Aorta (tissue), 5 donors: Measurements from ENCODE around the gene BBS4. TPM values are rescaled to one million over a fixed set of nuclear protein-coding genes. Genes with fewer than 3 reads are reported as not detected.
A peak's percentile ranks its signal among the peaks of the same experiment; 100 is the strongest.
"Not testable (repeated sequence)": the region's sequence is repeated elsewhere in the genome, so short reads cannot be mapped to it uniquely, and the experiment has no call there.

Experiments
- ATAC-seq: fragments of 200-7000 bp; cut with Tn5 transposase; one replicate; pipeline ENCODE4 v1.9.1; 2022; ENCODE audit warnings: moderate library complexity; ENCODE audit not compliant: low FRiP score
- DNase-seq, 2 donors: peaks; one replicate each; pipeline ENCODE4 v3.0.0-alpha.2; 2020
- H3K27ac ChIP-seq, 2 donors: one replicate each; pipeline ENCODE4 v1.5.1; 2013; ENCODE audit warnings: low read length in 2 of 2, mild to moderate bottlenecking in 2 of 2, moderate library complexity in 2 of 2, control low read depth in 1 of 2, inconsistent platforms in 1 of 2, low read depth in 1 of 2
- H3K27me3 ChIP-seq, 2 donors: one replicate each; pipeline ENCODE4 v1.6.1; 2013; ENCODE audit warnings: control low read depth in 1 of 2, low read length in 1 of 2, mild to moderate bottlenecking in 1 of 2, moderate library complexity in 1 of 2; ENCODE audit not compliant: insufficient read depth in 2 of 2, control insufficient read depth in 1 of 2
- H3K36me3 ChIP-seq, 2 donors: one replicate each; pipeline ENCODE4 v1.6.1; 2013; ENCODE audit warnings: control low read depth in 1 of 2, low read length in 1 of 2, mild to moderate bottlenecking in 1 of 2; ENCODE audit not compliant: insufficient read depth in 2 of 2, control insufficient read depth in 1 of 2
- H3K4me1 ChIP-seq, 2 donors: one replicate each; pipeline ENCODE4 v1.6.1; 2013; ENCODE audit warnings: low read length in 2 of 2, control low read depth in 1 of 2, mild to moderate bottlenecking in 1 of 2, moderate library complexity in 1 of 2; ENCODE audit not compliant: insufficient read depth in 2 of 2, control insufficient read depth in 1 of 2
- H3K4me3 ChIP-seq, 2 donors: one replicate each; pipeline ENCODE4 v1.5.1; 2013; ENCODE audit warnings: low read length in 2 of 2, control low read depth in 1 of 2, mild to moderate bottlenecking in 1 of 2
- H3K9me3 ChIP-seq: one replicate; pipeline ENCODE4 v1.6.1; 2013; ENCODE audit warnings: mild to moderate bottlenecking, low read length; ENCODE audit not compliant: control insufficient read depth
- WGBS, 2 donors: extraction: QIAGEN DNeasy Blood & Tissue Kit; methylation state at CpG; one replicate each; pipeline ENCODE4 v1.1.7; 2013; 5-methylcytosine and 5-hydroxymethylcytosine counted together
- intact Hi-C, 2 donors: fragments of 100-400 bp; cut with DNase I; formaldehyde crosslinking; loops; one replicate each; pipeline versions ENCODE4 v1.14.2 to v1.15.0; 2022
- polyA plus RNA-seq, 2 donors: library from polyadenylated mRNA; stranded (reverse); fragments of 200-250 nt; gene quantifications; one replicate each; pipeline ENCODE4 v1.2.3, GENCODE V29; 2013
- total RNA-seq, 2 donors: library from RNA; stranded (reverse); fragmentation: NEBNext Ultra II Directional; extraction: Animal tissue kit (Norgen Biotek cat#: 25700); gene quantifications; one replicate each; pipeline ENCODE4 v1.2.1, GENCODE V29; 2021
- donor health status: healthy with polysubstance abuse.
- donor health status: Bipolar disorder and iron deficiency.
- donor health status: DM: no; HTN: no; CAD: no.
- donor health status: DM: no; HTN: no; CAD: no.
- donor health status: DM: yes; HTN: yes; CAD: no.

Gene BBS4
- total and polyA plus RNA-seq, 4 donors = 5.8 to 61.4 (median 21.5) TPM

DNA sequence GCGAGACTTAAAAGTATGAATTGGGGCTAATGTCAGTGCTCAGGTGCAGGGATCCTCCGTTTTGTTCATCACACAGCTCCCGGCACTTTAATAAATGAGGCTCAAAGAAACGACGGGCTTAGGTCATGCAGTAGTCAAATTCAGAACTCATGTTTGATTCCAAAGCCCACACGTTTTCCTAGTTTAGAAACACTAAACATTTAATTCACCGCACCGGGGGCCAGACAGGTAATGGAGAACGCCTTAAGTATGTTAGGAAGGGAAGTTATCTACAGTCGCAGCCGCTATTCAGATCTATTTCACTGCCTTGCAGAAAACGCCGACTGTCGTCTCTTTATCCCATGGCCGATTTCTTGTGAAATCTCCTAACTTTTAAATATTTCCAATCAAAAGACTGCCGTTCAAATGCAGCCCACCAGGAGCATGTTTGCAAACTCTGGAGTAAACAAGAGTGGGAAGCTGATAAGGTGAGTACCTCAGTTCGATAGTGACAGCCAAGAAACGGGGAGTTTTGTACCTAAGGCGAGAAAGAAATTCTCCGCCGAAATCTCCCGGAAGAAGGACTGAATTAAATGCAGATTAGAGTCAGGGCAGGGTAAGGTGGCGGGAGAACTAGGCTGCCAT, 594 bp upstream of the BBS4 start:
- DNase-seq = no peak
- H3K36me3 ChIP-seq = no peaks in the 10 kb centered on the region
- peaks cover 0 to 3% of the 10 kb centered on the region in 2 donors for H3K4me1 ChIP-seq
- H3K27me3 ChIP-seq = no peaks in the 10 kb centered on the region
- no peaks in the 10 kb centered on the region for H3K9me3 ChIP-seq
- WGBS, 2 donors = 26 to 28% methylated on average over 23 of the region's 23 CpGs
- no peak for ATAC-seq
- H3K27ac ChIP-seq = peak overlapping the region; percentile 25 to 39
- peak overlapping the region; percentile 16 to 54 for H3K4me3 ChIP-seq
- intact Hi-C loops = loop anchor here in 1 of 2 donors (10.0 kb wide), 1 partner anchor 211 kb away; the partner anchor contains the start of gene ARIH1

DNA sequence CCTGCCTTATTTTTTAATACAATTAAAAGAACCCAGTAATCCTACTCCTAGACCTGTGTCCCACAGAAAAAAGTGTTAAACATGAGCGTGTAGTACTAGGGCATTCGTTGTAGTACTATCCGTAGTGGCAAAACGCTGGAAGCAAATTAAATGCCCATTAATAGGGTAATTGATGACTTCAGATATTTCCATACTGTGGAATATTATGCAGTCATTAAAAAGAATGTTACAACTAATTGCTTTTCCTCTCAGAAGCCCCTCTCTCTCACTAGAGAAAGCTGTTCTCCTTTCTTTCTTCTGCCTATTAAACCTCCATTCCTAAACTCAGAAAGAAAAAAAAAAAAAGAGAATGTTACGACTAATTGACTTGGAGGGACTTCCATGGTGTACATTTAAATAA, 2.7 kb downstream of the BBS4 start:
- H3K4me1 ChIP-seq = peaks cover 0 to 3% of the 10 kb centered on the region in 2 donors
- DNase-seq (no peak), ATAC-seq (no peak)
- no peaks in the 10 kb centered on the region for H3K9me3 ChIP-seq
- no peak overlapping the region for H3K27ac ChIP-seq
- 97 to 98% methylated on average over 5 of the region's 5 CpGs for WGBS, 2 donors
- no peak overlapping the region for H3K4me3 ChIP-seq
- intact Hi-C loops = loop anchor here in 1 of 2 donors (10.0 kb wide), 1 partner anchor 214 kb away; the partner anchor contains the start of gene ARIH1
- no peaks in the 10 kb centered on the region for H3K27me3 ChIP-seq
- H3K36me3 ChIP-seq = no peaks in the 10 kb centered on the region

DNA sequence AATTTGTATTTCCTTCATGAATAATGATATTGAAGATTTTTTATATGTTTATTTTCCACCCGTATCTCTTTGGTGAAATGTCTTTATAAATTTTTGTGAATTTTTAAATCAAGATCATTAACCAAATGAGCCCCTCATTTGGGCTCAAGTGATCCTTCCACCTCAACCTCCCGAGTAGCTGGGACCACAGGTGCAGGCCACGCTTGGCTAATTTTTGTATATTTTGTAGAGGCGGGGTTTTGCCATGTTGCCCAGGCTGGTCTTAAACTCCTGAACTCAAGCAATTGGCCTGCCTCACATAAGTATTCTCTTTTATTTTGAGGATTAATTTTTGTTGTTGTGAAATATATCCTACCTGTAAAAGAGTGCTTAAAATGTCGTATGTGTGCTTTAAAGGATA, 4.9 kb downstream of the BBS4 start:
- H3K27me3 ChIP-seq = no peaks in the 10 kb centered on the region
- DNase-seq (no peak), ATAC-seq (no peak)
- 83 to 85% methylated on average over 5 of the region's 5 CpGs for WGBS, 2 donors
- H3K9me3 ChIP-seq = no peaks in the 10 kb centered on the region
- no peaks in the 10 kb centered on the region for H3K36me3 ChIP-seq
- intact Hi-C loops = no loop called here
- no peak overlapping the region for H3K27ac ChIP-seq
- H3K4me3 ChIP-seq = no peak overlapping the region
- H3K4me1 ChIP-seq = no peaks in the 10 kb centered on the region

DNA sequence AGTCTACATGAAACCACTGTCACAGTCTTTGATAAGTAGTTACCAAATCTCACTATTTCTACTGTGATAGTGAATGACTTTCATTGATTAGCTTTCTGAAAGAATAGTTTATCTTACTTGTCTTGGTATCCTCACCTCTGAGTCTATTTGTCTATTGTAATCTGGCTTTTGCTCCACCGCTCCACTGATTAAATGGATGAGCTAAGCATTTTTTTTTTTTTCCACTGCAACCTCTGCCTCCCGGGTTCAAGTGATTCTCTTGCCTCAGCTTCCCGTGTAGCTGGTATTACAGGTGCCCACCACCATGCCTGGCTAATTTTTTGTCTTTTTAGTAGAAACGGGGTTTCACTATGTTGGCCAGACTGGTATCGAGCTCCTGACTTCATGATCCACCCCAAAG, 12.9 kb downstream of the BBS4 start:
- Histone ChIP-seq H3K27me3 (no peaks in the 10 kb centered on the region), H3K4me1 (no peaks in the 10 kb centered on the region), H3K9me3 (no peaks in the 10 kb centered on the region), H3K27ac (no peak overlapping the region), H3K4me3 (no peak overlapping the region), H3K36me3 (no peaks in the 10 kb centered on the region)
- DNase-seq = no peak
- intact Hi-C loops = no loop called here
- no peak for ATAC-seq
- WGBS, 2 donors = 96 to 99% methylated on average over 5 of the region's 5 CpGs

DNA sequence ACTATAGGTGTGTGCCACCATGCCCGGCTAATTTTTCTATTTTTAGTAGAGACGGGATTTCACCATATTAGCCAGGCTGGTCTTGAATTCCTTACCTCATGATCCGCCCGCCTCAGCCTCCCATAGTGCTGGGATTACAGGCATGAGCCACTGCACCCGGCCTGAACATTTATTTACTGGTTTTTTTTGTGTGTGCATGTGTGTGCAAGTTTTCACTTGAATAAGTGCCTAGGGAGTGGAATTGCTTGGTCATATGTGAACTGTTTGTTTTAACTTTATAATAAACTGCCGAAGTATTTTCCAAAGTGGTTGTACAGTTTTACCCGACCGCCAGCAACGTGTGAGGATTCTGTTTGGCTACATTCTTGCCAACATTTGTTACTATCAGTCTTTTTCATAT, 14.1 kb downstream of the BBS4 start:
- H3K9me3 ChIP-seq = no peaks in the 10 kb centered on the region
- ATAC-seq (no peak), DNase-seq (no peak)
- H3K27ac ChIP-seq = no peak overlapping the region
- intact Hi-C loops = no loop called here
- no peak overlapping the region for H3K4me3 ChIP-seq
- H3K4me1 ChIP-seq = no peaks in the 10 kb centered on the region
- no peaks in the 10 kb centered on the region for H3K27me3 ChIP-seq
- WGBS, 2 donors = 88 to 91% methylated on average over 9 of the region's 9 CpGs
- H3K36me3 ChIP-seq = no peaks in the 10 kb centered on the region

DNA sequence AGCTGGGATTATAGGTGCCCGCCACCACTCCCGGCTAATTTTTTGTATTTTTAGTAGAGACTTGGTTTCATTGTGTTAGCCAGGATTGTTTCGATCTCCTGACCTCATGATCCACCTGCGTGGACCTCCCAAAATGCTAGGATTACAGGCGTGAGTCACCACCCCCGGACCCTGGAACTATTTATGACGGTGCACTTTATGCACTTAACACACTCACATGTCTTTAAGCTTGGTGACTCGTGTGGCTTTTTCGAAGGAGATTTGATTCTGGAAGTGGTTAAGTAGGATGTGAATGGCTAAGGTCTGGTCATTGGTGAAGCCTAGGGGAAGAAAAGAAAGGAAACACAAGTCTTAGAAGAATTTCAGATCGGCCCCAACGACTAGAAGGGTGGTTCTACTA, 20.3 kb downstream of the BBS4 start:
- H3K4me1 ChIP-seq = no peaks in the 10 kb centered on the region
- no peak overlapping the region for H3K27ac ChIP-seq
- no peaks in the 10 kb centered on the region for H3K27me3 ChIP-seq
- no peak for ATAC-seq
- WGBS, 2 donors = 95 to 96% methylated on average over 11 of the region's 11 CpGs
- intact Hi-C loops = no loop called here
- no peak for DNase-seq
- no peaks in the 10 kb centered on the region for H3K36me3 ChIP-seq
- no peak overlapping the region for H3K4me3 ChIP-seq
- H3K9me3 ChIP-seq = no peaks in the 10 kb centered on the region

DNA sequence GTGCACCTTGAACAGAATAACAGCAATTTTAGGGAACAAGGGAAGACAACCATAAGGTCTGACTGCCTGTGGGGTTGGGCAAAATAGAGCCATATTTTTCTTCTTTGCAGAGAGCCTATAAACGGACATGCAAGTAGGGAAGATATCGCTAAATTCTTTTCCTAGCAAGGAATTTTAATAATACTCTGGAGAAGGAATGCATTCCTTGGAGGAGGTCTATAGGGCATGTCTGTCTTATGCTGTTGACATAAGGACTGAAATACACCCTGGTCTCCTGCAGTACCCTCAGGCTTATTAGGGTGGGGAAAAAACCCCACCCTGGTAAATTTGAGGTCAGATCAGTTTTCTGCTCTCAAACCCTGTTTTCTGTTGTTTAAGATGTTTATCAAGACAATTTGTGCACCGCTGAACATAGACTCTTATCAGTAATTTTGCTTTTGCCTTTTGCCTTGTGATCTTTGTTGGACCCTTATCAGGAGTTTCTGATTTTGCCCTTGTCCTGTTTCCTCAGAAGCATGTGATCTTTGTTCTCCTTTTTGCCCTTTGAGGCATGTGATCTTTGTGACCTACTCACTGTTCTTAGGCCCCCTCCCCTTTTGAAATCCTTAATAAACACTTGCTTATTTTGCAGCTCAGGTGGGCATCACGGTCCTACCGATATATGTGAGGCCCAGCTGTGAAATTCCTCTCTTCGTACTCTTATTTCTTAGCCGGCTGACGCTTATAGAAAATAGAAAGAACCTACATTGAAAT, 22.7 kb downstream of the BBS4 start:
- intact Hi-C loops, H3K27me3 ChIP-seq, H3K4me3 ChIP-seq, H3K36me3 ChIP-seq, H3K4me1 ChIP-seq, DNase-seq, ATAC-seq, H3K27ac ChIP-seq, H3K9me3 ChIP-seq: not testable (repeated sequence)
- WGBS, 2 donors = 74 to 78% methylated on average over 8 of the region's 8 CpGs

DNA sequence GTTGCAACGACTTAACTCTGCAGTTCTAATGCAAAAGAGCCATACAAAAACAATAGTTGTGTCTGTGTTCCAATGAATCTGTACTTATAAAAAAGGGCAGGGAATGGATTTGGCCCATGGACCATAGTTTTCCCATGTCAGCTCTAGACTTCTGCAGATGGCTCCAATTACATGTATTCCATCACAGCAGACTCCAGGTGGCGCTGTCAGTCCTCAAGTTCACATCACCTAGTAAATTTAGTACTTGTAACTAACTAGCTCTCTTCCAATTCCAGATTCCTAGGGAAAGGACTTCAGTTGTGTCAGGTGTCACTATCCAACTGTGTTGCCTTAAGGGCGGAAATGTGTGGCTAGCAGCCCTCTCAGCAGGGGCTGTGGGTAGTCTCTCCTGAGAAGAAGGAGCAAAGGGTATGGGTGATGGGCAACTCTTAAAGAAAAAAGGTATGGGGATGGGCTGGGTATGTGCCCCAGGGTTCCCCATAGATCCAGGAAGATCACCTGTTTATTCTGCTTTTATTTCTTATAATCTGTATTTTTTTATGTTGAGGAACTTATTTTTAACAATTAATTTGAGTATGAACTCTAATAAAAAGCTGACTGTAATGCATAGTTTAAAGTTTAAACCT, 36.2 kb downstream of the BBS4 start:
- peaks cover 0 to 5% of the 10 kb centered on the region in 2 donors for H3K36me3 ChIP-seq
- no peak overlapping the region for H3K4me3 ChIP-seq
- no peaks in the 10 kb centered on the region for H3K9me3 ChIP-seq
- WGBS, 2 donors = 35 to 38% methylated on average over 3 of the region's 3 CpGs
- no peaks in the 10 kb centered on the region for H3K4me1 ChIP-seq
- intact Hi-C loops = loop anchor here in 1 of 2 donors (10.0 kb wide), 1 partner anchor 553 kb away; no protein-coding TSS in a partner anchor
- ATAC-seq = no peak
- H3K27me3 ChIP-seq = no peaks in the 10 kb centered on the region
- peak; percentile 75 to 83 for DNase-seq
- H3K27ac ChIP-seq = no peak overlapping the region
